ENCODE data around the gene EVA1B. TPM values are rescaled to one million over a fixed set of nuclear protein-coding genes. Genes with fewer than 3 reads are reported as not detected.

The EVA1B gene
- 56.6 and 104 TPM in 2 replicates for total RNA-seq

- DNase-seq (ENCODE audit: low read depth), result peak; percentile 67
These were observed at the start of gene EVA1B for GRCh38 chr1:36323636-36324352. Gene EVA1B, minus strand, starts transcription at chr1:36323645. Its CDS starts 608 bp downstream, at chr1:36323037.

- DNase-seq (ENCODE audit: low read depth), result no peak
These were observed 49.2 kb upstream of the EVA1B start for GRCh38 chr1:36372617-36373016.

- peak; percentile 36 for DNase-seq (ENCODE audit: low read depth)
These were observed 45.8 kb upstream of the EVA1B start for GRCh38 chr1:36369061-36369861.

- DNase-seq (ENCODE audit: low read depth), result no peak
These were observed 44.4 kb upstream of the EVA1B start for GRCh38 chr1:36367798-36368197.

GRCh38 chr1:36367066-36367465, 43.6 kb upstream of the EVA1B start:
- DNase-seq (ENCODE audit: low read depth), result no peak

- DNase-seq (ENCODE audit: low read depth), result no peak
These were observed 42.7 kb upstream of the EVA1B start for GRCh38 chr1:36366091-36366661.

GRCh38 chr1:36365381-36365780, 41.9 kb upstream of the EVA1B start:
- no peak for DNase-seq (ENCODE audit: low read depth)

GRCh38 chr1:36359911-36360550, 36.6 kb upstream of the EVA1B start:
- DNase-seq (ENCODE audit: low read depth), result peak; percentile 74

- DNase-seq (ENCODE audit: low read depth), result no peak
These were observed 35.9 kb upstream of the EVA1B start for GRCh38 chr1:36359383-36359782.

- DNase-seq (ENCODE audit: low read depth), result no peak
These were observed 35.2 kb upstream of the EVA1B start for GRCh38 chr1:36358514-36359084.

GRCh38 chr1:36355811-36356210, 32.4 kb upstream of the EVA1B start:
- no peak for DNase-seq (ENCODE audit: low read depth)

GRCh38 chr1:36354486-36354885, 31.0 kb upstream of the EVA1B start:
- DNase-seq (ENCODE audit: low read depth), result no peak

- DNase-seq (ENCODE audit: low read depth), result peak; percentile 61
These were observed 29.7 kb upstream of the EVA1B start for GRCh38 chr1:36352910-36353878.

GRCh38 chr1:36352125-36352909, 28.9 kb upstream of the EVA1B start:
- no peak for DNase-seq (ENCODE audit: low read depth)

- peak; percentile 90 for DNase-seq (ENCODE audit: low read depth)
These were observed 28.0 kb upstream of the EVA1B start for GRCh38 chr1:36351227-36351977.

- peak; percentile 91 for DNase-seq (ENCODE audit: low read depth)
These were observed 27.3 kb upstream of the EVA1B start for GRCh38 chr1:36350659-36351226.

GRCh38 chr1:36349839-36350238, 26.4 kb upstream of the EVA1B start:
- DNase-seq (ENCODE audit: low read depth), result no peak

GRCh38 chr1:36349241-36349671, 25.8 kb upstream of the EVA1B start:
- no peak for DNase-seq (ENCODE audit: low read depth)
